ENCODE measurements around the gene C16orf74. TPM values are rescaled to one million over a fixed set of nuclear protein-coding genes. Genes with fewer than 3 reads are reported as not detected.

C16orf74 gene
- total RNA-seq, 2 experiments from 2014 or later = 0.33 to 0.53 TPM

DNA sequence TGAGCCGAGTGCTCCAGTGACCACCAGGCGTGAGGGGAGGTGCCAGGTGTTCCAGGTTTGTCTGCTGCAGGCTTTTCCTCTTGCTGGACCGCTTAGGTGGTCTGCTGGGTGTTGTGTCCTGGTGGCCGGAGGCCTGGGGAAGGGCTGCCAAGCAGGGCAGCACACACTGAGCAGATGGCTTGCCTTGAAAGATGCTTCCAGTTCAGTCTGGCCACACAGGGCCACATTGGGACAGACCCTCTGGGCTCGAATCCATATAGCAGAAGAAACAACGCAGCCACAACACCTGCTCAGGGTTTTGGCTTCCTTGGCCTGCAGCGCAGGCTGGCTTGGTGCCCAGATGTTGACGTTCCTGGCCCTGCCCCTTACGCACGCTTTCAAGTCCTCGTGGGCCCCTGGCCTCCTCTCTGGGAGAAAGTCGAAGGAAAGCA, 87.0 kb downstream of the C16orf74 start:
- no peak for DNase-seq
- no peak overlapping the region for H3K27ac Mint-ChIP-seq
- POLR2A ChIA-PET = no interaction called here
- H3K36me3 Mint-ChIP-seq (ENCODE audit: low read depth) = peaks cover 33% of the 10 kb centered on the region
- H3K4me1 Mint-ChIP-seq = no peaks in the 10 kb centered on the region
- no peak overlapping the region for H3K4me3 Mint-ChIP-seq
- H3K9me3 Mint-ChIP-seq = no peaks in the 10 kb centered on the region
- no peaks in the 10 kb centered on the region for H3K27me3 Mint-ChIP-seq
- CTCF ChIA-PET = no interaction called here

GRCh38 chr16:85662976-85663830, 87.7 kb downstream of the C16orf74 start:
- no peak overlapping the region for H3K27ac Mint-ChIP-seq
- CTCF ChIA-PET = no interaction called here
- peaks cover 33% of the 10 kb centered on the region for H3K36me3 Mint-ChIP-seq (ENCODE audit: low read depth)

DNA sequence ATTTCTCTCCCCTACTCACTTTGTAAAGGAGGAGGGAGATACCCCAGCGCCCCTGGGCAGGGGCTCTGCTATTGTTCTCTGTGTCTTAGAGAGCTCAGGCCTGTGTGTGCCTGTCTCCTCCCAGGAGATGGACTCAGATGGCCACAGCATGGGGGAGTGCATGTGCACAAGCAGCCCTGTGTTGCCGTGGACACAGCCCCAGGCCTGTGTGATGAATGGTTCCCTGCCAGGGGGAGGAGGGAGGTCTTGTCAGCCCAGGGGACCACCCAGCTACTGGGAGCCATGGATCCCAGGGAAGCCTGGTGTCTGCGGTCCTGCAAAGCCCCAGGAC, 88.4 kb downstream of the C16orf74 start:
- Mint-ChIP-seq H3K9me3 (no peaks in the 10 kb centered on the region), H3K4me1 (no peaks in the 10 kb centered on the region), H3K27me3 (no peaks in the 10 kb centered on the region), H3K36me3 (ENCODE audit: low read depth) (peaks cover 31% of the 10 kb centered on the region), H3K27ac (no peak overlapping the region), H3K4me3 (no peak overlapping the region)
- ChIA-PET CTCF (no interaction called here), POLR2A (no interaction called here)
- no peak for DNase-seq

More at GRCh38 chr16:85662976-85663830, 87.7 kb downstream of the C16orf74 start:
- H3K9me3 Mint-ChIP-seq = no peaks in the 10 kb centered on the region
- POLR2A ChIA-PET = no interaction called here
- H3K4me1 Mint-ChIP-seq = no peaks in the 10 kb centered on the region
- no peak for DNase-seq
- no peaks in the 10 kb centered on the region for H3K27me3 Mint-ChIP-seq
- no peak overlapping the region for H3K4me3 Mint-ChIP-seq

DNA sequence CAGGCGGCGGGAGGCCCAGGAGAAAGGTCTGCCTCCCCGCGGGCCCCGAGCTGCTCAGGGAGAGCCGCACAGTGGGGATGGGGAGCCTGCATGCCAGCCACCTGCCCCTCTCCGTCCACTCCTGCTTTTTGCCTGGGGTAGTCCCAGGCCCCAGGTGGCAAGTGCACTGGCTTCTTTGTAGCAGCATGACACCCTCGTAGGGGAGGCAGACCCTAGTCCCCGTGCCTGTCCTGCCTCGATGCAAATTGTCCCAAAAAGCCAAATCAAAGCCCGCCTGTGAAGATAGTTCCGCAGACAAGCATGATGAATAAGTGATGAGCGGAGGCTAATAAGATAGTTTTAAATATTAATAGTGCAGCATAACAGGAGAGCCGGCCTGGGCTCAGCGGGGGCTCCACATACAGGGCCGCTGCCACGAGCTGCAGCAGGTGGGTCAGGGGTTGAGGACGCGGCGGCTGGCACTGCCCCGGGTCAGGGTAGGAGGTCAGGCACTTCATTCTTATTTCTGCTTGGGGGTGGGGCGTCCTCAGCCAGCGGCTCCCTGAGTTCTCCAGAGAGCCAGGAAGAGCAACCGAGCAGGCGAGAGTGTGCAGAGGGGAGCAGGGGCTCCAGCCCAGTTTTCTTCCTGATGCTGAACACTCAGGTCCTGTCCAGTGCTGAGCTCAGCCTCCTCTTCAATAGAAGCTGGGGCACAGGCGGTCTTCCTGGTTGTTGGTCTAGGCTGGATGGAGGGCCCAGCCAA, 89.0 kb downstream of the C16orf74 start:
- CTCF ChIA-PET = interaction anchor here (5.8 kb wide), 1 partner anchor 56 kb away, joined by 34 read pairs; no protein-coding TSS in a partner anchor
- H3K36me3 Mint-ChIP-seq (ENCODE audit: low read depth) = peaks cover 28% of the 10 kb centered on the region
- DNase-seq = no peak
- no peak overlapping the region for H3K4me3 Mint-ChIP-seq
- H3K27ac Mint-ChIP-seq = no peak overlapping the region
- no peaks in the 10 kb centered on the region for H3K9me3 Mint-ChIP-seq
- POLR2A ChIA-PET = no interaction called here
- H3K4me1 Mint-ChIP-seq = no peaks in the 10 kb centered on the region
- H3K27me3 Mint-ChIP-seq = no peaks in the 10 kb centered on the region

- DNase-seq = no peak
- Mint-ChIP-seq H3K27ac (no peak overlapping the region), H3K9me3 (no peaks in the 10 kb centered on the region), H3K4me1 (no peaks in the 10 kb centered on the region), H3K36me3 (ENCODE audit: low read depth) (peaks cover 24% of the 10 kb centered on the region), H3K4me3 (no peak overlapping the region), H3K27me3 (no peaks in the 10 kb centered on the region)
- POLR2A ChIA-PET = no interaction called here
- CTCF ChIA-PET = interaction anchor here (0.9 to 5.8 kb wide), 3 partner anchors 13 to 61 kb away, joined by 3 to 34 read pairs (median 4); no protein-coding TSS in a partner anchor
Observed at GRCh38 chr16:85660843-85661739, 89.8 kb downstream of the C16orf74 start.

- Mint-ChIP-seq H3K27me3 (no peaks in the 10 kb centered on the region), H3K9me3 (no peaks in the 10 kb centered on the region), H3K36me3 (ENCODE audit: low read depth) (peaks cover 15% of the 10 kb centered on the region), H3K4me3 (no peak overlapping the region), H3K27ac (no peak overlapping the region), H3K4me1 (no peaks in the 10 kb centered on the region)
- ChIA-PET CTCF (interaction anchor here (0.8 to 5.8 kb wide), 7 partner anchors 14 to 62 kb away, joined by 3 to 34 read pairs (median 4); no protein-coding TSS in a partner anchor), POLR2A (interaction anchor here (0.5 kb wide), 1 partner anchor 52 kb away, joined by 3 read pairs; no protein-coding TSS in a partner anchor)
- peak; percentile 72 for DNase-seq
Observed at GRCh38 chr16:85659805-85660511, 90.9 kb downstream of the C16orf74 start.

DNA sequence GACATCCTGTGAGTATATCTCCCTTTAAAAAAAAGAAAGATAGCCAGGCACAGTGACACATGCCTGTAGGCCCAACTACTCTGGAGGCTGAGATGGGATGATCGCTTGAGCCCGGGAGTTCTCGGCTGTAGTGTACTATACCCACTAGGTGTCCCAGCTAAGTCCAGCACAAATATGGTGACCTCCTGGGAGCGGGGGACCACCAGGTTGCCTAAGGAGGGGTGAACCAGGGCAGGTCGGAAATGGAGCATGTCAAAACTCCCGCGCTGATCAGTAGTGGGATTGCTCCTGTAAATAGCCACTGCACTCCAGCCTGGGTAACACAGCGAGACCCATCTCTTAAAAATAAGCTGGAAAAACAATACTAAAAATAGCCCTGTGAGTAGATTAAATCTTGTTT, 91.6 kb downstream of the C16orf74 start:
- no peaks in the 10 kb centered on the region for H3K27me3 Mint-ChIP-seq
- H3K27ac Mint-ChIP-seq = no peak overlapping the region
- no peak overlapping the region for H3K4me3 Mint-ChIP-seq
- no peaks in the 10 kb centered on the region for H3K9me3 Mint-ChIP-seq
- peaks cover 11% of the 10 kb centered on the region for H3K36me3 Mint-ChIP-seq (ENCODE audit: low read depth)
- H3K4me1 Mint-ChIP-seq = no peaks in the 10 kb centered on the region
- no peak for DNase-seq
- ChIA-PET POLR2A (no interaction called here), CTCF (interaction anchor here (0.8 to 5.8 kb wide), 6 partner anchors 16 to 63 kb away, joined by 3 to 34 read pairs (median 6); no protein-coding TSS in a partner anchor)

DNA sequence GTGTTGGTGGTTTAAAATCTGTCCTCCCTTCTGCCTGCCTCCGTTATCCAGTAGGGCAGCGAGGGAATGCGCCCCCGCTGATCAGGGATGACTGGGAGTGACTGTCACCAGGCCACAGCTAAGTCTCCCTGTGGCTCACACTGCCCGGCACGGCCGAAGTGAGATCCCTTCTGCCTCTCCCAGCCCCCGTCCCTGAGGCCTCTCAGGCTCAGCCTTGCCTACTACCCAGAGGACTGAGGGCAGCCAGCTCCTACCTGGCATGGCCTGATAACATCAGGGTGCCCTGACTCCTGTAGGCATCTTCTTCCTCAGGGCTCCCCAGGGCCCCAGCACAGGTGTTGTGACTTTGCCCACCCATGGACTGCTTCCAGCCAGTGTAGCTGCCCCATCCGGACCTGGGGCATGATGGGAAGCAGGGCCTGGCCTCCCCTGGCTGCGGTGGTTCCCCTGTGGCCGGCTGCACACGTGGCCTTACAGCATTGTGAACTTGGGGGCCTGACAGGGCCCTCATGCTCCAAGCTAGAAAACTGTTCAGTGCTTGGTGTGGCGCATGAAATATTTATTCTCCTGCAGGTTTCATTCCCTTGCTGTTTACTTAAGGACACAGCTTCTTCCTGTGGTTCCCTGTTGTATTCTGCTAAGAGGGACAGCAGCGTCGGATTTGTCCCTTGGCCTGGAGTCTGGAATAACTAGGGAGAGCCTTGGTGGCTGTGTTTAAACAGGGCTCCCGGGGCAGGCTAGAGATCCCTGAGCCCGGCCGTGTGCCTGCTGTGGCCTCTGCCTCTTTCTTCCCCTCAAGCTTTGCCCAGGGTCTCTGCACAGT, 92.2 kb downstream of the C16orf74 start:
- no peaks in the 10 kb centered on the region for H3K4me1 Mint-ChIP-seq
- no peaks in the 10 kb centered on the region for H3K9me3 Mint-ChIP-seq
- peaks cover 9% of the 10 kb centered on the region for H3K36me3 Mint-ChIP-seq (ENCODE audit: low read depth)
- H3K27ac Mint-ChIP-seq = no peak overlapping the region
- H3K27me3 Mint-ChIP-seq = no peaks in the 10 kb centered on the region
- ChIA-PET CTCF (interaction anchor here (0.8 to 5.8 kb wide), 6 partner anchors 15 to 63 kb away, joined by 3 to 34 read pairs (median 6); no protein-coding TSS in a partner anchor), POLR2A (interaction anchor here (1.7 kb wide), 1 partner anchor 30 kb away, joined by 6 read pairs; the partner anchor contains the start of gene GINS2)
- no peak overlapping the region for H3K4me3 Mint-ChIP-seq
- no peak for DNase-seq

DNA sequence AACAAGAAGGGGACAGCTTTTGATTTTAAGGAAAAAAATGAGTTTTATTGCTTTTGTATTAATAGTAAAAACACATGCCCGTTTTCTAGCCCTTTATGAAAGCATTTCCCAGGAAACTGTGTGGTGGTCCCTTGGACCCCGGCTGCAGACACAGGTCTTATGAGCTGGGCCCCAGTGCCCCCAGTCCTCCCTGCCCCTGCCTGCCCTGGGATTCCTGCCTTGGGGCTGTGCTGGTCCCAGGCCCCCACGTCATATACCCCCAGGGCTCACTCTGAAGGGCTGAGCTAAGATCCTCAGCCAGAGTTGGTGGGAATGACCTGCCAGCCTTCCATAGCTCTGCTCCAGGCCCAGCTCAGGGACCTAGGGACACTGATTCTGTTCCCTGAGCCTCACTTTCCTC, 92.9 kb downstream of the C16orf74 start:
- POLR2A ChIA-PET = interaction anchor here (1.7 kb wide), 1 partner anchor 31 kb away, joined by 6 read pairs; the partner anchor contains the start of gene GINS2
- H3K9me3 Mint-ChIP-seq = no peaks in the 10 kb centered on the region
- peaks cover 7% of the 10 kb centered on the region for H3K36me3 Mint-ChIP-seq (ENCODE audit: low read depth)
- H3K27ac Mint-ChIP-seq = no peak overlapping the region
- no peaks in the 10 kb centered on the region for H3K27me3 Mint-ChIP-seq
- DNase-seq = no peak
- H3K4me1 Mint-ChIP-seq = no peaks in the 10 kb centered on the region
- CTCF ChIA-PET = interaction anchor here (1.4 to 5.8 kb wide), 4 partner anchors 17 to 64 kb away, joined by 3 to 34 read pairs (median 10); no protein-coding TSS in a partner anchor
- H3K4me3 Mint-ChIP-seq = no peak overlapping the region
